Measurements from ENCODE around the gene FMN1.

GRCh38 chr15:33142708-33143107 is 51.8 kb downstream of the FMN1 start:
- TF ChIP-seq CTCF (IDR thresholded peaks at IDR 0.05 in 4 of 5, conservative IDR thresholded peaks at IDR 0.05 in 1 of 5) (no peak), POLR2A (IDR thresholded peaks at IDR 0.05) (no peak)

Data from gastrocnemius medialis (tissue), 4 donors.